ENCODE data around the gene ETF1.
"Not testable (repeated sequence)": the region's sequence is repeated elsewhere in the genome, so short reads cannot be mapped to it uniquely, and the experiment has no call there.

Gene ETF1

DNA sequence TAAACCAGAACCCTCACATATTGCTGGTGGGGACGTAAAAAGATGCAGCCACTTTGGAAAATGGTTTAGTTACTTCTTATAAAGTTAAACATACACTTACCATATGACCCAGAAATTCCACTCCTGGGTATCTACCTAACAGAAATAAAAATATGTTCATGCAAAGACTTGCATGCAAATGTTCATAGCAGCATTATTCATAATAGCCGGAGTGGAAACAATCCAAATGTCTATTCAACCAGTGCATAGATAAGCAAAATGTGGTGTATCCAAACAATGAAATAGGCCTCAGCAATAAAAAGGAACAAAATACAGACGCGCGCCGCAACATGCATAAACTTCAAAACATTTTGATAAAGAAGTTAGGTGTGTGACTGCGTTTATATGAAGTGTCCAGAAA lies 66.1 kb downstream of the ETF1 start:
- DNase-seq, result peak; percentile 17

DNA sequence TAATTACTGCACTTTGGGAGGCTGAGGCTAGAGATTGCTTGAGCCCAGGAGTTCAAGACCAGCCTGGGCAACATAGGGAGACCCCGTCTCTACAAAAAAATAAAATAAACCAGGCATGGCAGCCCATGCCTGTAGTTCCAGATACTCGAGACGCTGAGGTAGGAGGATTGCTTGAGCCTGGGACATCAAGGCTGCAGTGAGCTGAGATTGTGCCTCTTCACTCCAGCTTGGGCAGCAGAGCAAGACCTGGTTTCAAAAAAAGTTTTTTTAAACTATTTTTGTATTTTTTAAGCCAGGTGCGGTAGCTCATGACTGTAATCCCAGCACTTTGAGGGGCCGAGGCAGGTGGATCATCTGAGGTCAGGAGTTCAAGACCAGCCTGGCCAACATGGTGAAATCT lies 69.9 kb downstream of the ETF1 start:
- DNase-seq, result not testable (repeated sequence)

DNA sequence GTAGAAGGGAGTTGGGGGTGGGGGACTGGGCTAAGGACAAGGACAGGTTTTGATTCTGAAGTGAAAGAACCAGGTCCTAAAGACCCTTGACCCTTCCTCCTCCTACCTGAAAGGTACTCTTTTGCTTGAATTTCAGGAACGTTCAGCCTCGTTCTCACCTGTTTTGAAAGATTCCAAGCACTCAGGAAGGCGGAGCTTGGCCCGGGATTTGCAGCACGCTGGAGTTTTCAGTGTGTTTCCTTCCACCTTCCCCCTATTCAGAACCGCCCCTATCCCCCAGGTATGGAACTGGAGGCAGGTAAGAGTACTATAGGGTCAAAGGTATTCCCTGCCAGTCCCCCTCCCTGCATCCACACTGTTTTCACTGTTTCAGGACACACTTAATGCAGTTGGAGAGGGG lies 70.7 kb downstream of the ETF1 start:
- no peak for DNase-seq

DNA sequence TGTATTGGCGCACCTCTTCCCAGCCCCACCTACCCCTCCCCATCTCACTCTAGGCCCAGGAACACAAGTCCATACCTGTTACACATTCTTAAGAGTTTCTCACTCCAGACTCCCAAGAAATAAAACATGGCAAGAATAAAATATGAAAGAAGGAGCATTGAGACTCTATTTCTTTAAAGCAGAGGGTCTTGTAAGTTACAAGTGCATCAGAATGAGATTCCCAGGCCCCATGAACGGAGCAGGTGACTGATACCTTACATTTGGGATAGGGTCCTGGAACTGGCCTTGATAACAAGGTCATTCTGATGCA lies 72.0 kb downstream of the ETF1 start:
- no peak for DNase-seq

DNA sequence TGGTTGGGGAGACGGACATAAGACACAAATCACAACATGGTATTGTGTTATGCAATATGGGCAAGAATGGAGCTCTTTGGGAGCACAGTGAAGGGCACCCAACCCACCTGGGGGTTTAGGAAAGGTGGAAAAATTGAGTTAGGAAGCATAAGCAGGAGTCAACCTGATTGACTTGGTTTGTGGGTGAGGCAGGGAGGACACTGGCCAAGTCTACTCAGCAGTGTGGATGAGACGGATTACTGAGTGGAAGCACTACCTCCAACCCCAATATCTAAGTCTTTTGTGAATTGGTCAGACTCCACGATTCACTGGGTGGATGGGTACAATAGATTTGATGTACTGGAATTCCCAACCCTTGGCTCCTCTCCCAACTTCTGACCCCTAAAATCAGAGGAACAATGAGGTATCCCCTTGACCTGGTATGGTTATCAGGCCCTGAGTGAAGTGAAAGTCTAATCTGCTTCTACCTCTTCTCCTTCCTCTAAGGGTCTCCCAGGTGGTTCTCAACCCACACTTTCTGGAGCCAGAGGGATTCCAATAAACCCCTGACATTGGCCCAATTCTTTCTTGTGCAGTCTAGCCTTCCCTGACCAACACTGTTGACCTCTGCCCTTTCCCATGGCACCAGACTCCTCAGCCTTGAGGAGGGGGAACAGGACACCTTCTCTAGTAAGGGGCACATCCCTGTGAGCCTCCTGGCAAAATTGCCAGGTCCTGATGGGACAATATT lies 72.5 kb downstream of the ETF1 start:
- DNase-seq, result peak; percentile 30

DNA sequence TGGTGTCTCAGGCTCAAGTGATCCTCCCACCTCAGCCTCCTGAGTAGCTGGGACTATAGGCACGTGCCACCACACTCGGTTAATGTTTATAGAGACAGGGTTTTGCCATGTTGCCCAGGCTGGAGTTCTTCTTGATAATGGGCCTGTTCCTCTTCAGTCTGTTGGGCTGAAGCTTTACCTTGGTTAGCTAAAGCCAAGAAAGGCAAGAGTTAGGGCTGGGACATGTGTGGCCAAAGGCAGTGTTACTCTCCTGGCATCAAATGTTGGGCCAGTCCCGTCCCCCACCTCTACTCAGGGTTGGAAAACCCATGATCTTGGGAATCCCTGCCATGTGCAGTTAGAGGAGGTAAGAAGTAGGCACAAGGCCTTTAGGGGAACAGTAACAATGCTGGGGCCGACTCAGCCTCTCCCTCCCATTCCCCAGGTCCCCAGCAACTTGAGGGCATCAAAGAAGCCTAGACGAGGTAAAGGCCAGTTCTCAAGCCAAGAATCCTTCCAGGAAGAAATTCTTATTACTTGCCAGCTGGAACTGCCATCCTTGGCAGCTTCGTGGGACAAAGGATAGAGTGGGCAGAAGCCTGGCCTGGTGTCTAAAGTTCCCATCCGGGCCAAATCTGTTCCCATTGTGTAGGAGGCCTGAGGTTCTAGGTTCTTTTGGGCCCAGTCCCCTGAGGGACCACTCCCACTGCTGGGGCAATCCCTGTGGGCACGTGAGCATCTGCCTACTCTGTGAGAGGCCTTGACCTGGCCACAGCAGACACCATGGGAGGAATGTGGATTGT lies 73.3 kb downstream of the ETF1 start:
- no peak for DNase-seq

DNA sequence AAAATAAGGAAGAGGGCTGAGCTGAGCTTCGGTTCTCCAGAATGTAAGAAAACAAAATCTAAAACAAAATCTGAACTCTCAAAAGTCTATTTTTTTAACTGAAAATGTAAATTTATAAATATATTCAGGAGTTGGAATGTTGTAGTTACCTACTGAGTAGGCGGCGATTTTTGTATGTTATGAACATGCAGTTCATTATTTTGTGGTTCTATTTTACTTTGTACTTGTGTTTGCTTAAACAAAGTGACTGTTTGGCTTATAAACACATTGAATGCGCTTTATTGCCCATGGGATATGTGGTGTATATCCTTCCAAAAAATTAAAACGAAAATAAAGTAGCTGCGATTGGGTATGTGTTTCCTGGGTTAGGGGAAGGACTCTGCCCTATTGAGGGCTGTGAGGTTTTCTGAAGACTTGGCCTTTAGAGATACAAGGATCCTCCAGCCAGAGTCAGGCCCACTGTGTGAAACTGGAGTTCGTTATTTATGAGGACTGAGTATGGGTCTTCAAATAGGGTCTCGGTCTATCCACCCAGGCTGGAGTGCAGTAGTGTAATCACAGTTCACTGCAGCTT lies 74.0 kb downstream of the ETF1 start:
- no peak for DNase-seq

DNA sequence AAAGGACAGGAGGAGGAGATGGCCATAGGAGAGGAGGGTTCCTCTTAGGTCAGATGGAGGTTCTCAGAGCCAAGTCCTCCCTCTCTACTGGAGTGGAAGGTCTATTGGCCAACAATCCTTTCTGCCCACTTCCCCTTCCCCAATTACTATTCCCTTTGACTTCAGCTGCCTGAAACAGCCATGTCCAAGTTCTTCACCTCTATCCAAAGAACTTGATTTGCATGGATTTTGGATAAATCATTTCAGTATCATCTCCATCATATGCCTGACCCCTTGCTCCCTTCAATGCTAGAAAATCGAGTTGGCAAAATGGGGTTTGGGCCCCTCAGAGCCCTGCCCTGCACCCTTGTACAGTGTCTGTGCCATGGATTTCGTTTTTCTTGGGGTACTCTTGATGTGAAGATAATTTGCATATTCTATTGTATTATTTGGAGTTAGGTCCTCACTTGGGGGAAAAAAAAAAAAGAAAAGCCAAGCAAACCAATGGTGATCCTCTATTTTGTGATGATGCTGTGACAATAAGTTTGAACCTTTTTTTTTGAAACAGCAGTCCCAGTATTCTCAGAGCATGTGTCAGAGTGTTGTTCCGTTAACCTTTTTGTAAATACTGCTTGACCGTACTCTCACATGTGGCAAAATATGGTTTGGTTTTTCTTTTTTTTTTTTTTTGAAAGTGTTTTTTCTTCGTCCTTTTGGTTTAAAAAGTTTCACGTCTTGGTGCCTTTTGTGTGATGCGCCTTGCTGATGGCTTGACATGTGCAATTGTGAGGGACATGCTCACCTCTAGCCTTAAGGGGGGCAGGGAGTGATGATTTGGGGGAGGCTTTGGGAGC lies 74.7 kb downstream of the ETF1 start:
- DNase-seq, result no peak

DNA sequence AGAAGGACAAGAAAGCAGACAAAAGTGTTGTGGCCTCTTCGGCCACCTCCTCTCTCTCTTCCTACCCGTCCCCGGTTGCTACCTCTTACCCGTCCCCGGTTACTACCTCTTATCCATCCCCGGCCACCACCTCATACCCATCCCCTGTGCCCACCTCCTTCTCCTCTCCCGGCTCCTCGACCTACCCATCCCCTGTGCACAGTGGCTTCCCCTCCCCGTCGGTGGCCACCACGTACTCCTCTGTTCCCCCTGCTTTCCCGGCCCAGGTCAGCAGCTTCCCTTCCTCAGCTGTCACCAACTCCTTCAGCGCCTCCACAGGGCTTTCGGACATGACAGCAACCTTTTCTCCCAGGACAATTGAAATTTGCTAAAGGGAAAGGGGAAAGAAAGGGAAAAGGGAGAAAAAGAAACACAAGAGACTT lies 75.3 kb downstream of the ETF1 start:
- DNase-seq, result no peak

DNA sequence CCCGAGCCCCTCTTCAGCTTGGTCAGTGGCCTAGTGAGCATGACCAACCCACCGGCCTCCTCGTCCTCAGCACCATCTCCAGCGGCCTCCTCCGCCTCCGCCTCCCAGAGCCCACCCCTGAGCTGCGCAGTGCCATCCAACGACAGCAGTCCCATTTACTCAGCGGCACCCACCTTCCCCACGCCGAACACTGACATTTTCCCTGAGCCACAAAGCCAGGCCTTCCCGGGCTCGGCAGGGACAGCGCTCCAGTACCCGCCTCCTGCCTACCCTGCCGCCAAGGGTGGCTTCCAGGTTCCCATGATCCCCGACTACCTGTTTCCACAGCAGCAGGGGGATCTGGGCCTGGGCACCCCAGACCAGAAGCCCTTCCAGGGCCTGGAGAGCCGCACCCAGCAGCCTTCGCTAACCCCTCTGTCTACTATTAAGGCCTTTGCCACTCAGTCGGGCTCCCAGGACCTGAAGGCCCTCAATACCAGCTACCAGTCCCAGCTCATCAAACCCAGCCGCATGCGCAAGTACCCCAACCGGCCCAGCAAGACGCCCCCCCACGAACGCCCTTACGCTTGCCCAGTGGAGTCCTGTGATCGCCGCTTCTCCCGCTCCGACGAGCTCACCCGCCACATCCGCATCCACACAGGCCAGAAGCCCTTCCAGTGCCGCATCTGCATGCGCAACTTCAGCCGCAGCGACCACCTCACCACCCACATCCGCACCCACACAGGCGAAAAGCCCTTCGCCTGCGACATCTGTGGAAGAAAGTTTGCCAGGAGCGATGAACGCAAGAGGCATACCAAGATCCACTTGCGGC lies 75.9 kb downstream of the ETF1 start:
- DNase-seq, result no peak

DNA sequence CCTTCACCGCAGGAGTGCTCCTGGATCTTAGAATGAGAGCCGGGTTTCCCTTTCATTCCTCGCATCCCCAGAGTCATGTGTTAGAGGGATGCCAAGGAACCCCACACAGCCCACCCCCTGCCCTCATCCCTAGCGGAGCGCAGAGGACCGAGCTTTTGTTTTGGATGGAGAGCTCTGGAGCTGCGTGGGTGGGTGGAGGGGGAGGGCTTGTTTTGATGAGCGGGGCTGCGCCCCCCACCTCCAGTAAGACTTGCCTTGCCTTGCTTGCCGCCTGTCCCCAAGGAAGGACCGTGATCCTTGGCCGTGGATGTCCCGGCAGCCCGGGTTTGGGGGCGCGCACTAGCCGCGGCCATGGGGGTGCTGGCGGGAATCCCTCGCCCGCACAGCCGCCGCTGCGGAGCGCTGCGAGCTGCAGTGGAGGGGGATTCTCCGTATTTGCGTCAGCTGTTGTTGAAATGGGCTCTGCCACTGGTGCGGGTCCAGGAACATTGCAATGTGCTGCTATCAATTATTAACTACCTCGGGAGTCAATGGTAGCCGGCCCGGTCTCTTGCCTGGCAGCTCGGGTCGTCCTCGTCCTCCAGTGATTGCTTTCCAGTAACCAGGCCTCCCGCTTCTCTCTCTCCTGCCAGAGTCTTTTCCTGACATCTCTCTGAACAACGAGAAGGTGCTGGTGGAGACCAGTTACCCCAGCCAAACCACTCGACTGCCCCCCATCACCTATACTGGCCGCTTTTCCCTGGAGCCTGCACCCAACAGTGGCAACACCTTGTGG lies 76.7 kb downstream of the ETF1 start:
- DNase-seq, result no peak

DNA sequence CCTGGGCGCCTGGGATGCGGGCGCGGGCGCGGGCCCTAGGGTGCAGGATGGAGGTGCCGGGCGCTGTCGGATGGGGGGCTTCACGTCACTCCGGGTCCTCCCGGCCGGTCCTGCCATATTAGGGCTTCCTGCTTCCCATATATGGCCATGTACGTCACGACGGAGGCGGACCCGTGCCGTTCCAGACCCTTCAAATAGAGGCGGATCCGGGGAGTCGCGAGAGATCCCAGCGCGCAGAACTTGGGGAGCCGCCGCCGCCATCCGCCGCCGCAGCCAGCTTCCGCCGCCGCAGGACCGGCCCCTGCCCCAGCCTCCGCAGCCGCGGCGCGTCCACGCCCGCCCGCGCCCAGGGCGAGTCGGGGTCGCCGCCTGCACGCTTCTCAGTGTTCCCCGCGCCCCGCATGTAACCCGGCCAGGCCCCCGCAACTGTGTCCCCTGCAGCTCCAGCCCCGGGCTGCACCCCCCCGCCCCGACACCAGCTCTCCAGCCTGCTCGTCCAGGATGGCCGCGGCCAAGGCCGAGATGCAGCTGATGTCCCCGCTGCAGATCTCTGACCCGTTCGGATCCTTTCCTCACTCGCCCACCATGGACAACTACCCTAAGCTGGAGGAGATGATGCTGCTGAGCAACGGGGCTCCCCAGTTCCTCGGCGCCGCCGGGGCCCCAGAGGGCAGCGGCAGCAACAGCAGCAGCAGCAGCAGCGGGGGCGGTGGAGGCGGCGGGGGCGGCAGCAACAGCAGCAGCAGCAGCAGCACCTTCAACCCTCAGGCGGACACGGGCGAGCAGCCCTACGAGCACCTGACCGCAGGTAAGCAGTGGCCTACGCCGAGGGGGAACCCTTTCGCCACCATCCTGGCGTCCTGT lies 77.5 kb downstream of the ETF1 start, which contains the start of gene EGR1:
EGR1 (plus strand) TSS at position 219 of the 864 bp plus-strand sequence; CDS start at position 502, 283 bp downstream.
- DNase-seq, result peak; percentile 76

DNA sequence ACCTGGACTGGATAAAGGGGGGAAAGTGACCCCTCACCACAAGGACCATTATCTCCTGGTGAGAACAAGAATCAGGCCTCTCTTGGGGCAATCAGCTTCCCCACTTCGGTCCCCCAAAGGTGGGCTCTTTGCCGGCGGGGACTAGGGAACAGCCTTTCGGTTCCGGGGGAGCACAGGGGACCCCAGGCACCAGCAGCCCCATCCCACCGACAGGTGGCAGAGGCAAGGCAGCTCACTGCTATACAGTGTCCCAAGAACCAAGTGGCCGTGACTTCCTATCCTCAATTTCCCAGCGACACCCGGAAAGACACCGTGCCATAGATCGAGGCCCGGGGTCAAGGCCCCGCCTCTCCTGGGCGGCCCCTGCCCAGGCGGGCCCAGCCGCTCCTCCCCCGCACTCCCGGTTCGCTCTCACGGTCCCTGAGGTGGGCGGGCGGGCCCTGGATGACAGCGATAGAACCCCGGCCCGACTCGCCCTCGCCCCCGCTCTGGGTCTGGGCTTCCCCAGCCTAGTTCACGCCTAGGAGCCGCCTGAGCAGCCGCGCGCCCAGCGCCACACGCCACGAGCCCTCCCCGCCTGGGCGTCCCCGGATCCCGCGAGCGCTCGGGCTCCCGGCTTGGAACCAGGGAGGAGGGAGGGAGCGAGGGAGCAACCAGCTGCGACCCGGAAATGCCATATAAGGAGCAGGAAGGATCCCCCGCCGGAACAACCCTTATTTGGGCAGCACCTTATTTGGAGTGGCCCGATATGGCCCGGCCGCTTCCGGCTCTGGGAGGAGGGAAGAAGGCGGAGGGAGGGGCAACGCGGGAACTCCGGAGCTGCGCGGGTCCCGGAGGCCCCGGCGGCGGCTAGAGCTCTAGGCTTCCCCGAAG lies 78.4 kb downstream of the ETF1 start:
- DNase-seq, result peak; percentile 96

DNA sequence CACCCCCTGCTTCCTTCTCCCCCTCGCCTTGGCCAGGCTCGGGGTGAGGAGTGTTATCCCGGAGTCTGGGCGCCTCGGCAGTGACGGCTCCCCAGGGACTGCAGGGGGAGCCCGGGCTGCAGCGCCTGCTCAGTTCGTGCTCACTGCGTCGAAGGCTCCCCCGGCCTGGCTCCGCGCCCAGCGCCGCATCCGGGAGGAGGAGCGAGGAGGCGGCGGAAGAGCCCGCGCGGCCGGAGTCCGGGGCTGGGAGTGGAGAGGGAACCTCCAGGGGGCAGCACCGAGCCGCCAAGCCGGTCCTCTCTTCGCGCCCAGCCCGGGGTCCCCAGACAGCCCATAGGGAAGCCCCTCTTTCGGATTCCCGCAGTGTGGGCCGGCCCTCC lies 79.0 kb downstream of the ETF1 start:
- DNase-seq, result peak; percentile 81

DNA sequence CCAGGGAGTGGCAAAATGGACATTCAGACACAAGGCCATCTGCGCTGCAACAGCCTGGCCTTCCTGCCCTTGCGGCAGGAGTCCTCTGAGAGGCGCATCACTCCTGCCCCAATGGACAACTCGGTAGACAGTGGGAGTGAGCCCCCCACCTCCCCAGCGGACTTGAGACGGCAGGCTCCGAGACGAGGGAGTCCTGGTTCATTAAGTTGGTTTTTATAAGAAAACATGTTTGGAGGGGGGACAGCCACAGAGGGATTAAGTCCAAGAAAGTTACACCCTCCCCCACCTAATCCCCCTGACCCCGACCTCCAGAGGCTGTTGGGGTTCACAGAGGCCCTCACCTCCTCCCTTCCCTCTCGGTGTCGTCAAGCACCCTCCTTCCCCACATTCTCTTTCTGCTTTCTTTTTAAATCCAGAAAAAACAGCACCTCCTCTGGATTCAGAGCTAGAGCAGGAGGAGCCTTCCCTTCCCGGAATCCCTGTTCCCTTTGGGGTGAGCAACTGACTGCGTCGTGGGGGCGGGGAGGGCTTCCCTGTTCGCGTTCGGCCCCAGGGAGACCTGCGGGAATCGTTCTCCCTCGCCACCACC lies 79.5 kb downstream of the ETF1 start:
- no peak for DNase-seq

DNA sequence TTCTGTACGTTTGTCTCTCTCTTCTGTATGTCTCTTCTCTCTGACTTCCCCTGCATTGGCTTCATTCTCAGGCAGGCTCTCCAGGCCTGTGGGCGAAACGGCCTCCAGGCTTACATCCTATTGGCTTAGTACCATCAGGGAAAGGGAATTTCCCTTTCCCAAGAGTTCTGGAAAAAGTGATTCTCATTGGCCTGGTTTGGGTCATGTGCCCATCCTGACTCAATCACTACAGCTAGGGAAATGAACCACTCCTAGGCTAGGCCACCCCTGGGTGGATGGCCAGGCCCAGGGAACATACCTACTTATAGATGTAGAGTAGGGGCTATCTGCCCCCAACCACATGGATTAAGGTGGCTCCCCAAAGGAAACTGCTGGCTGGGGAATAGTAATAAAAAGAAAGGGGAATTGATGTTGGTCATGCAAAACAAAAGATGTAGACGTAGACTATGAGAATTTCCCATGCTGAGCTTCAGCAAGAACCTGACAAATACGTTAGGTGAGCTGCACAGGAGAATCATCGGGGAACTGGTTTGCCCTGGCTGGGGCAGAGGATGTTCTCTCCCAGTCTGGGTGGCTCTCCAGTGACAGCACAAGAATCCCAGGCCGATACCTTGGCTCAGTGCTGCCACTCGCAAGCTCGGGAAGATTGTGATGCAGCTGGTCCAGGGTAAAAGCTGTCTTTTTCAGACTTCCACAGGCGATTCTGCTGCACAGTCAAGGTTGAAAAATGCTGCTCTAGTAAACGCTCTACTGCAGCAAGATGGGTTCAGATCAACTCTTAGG lies 81.5 kb downstream of the ETF1 start:
- no peak for DNase-seq

DNA sequence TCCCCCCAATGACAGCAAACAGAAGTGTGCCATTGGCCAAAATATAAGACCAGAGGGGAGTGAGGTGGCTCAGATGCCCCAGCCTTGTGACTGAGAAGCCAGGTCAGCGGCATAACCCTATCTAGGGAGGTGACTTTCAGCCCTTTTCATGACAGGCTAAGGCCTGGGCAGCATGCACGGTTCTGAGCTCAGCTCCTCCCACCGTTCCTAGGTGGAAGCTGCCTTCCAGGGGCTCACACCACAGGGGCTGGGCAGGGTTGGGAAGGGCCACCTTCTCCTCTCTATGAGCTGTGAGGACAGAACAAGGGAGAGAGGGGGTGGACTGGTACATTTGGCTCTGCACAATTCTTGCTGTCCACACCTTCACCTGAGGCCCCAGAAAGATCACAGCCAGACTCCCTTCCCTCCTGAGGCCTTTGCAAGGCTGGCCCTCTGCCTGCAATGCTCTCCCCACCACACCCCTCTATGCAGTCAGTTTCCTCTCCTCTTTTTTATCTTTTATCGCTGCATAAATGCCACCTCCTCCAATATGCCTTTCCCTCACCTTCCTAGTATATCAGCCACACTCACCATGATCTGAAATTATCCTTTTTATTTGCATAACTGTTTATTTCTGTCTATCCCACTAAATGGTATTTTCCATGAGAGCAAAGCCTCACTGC lies 82.9 kb downstream of the ETF1 start:
- no peak for DNase-seq
